ENCODE data around the gene CYB561.

CYB561 gene

GRCh38 chr17:63419398-63419797 lies 26.7 kb downstream of the CYB561 start:
- CTCF ChIA-PET = interaction anchor here (0.5 to 3.1 kb wide), 8 partner anchors 10 to 866 kb away, joined by 3 to 20 read pairs (median 4); no protein-coding TSS in a partner anchor
- Histone ChIP-seq H3K4me1 (ENCODE audit: control insufficient read depth, insufficient read depth, low read length) (no peaks in the 10 kb centered on the region), H3K4me3 (ENCODE audit: low read depth, low read length) (no peak overlapping the region), H3K27ac (ENCODE audit: extremely low read depth, low read depth, low read length) (no peak overlapping the region), H3K36me3 (ENCODE audit: control insufficient read depth in 2 of 2, insufficient read depth in 1 of 2, low read length in 2 of 2) (peaks cover 0 to 54% of the 10 kb centered on the region in 2 experiments; a peak in 1 of 3 replicates), H3K9me3 (ENCODE audit: control insufficient read depth, insufficient read depth, low read depth, low read length) (no peaks in the 10 kb centered on the region)
- POLR2A ChIA-PET = no interaction called here
- TF ChIP-seq ZXDB (tag by site-specific recombination; IDR thresholded peaks at IDR 0.05) = no peak
- no peak for TF ChIP-seq MEIS1 (CRISPR knock-in tag; IDR thresholded peaks at IDR 0.05; ENCODE audit: borderline replicate concordance)
- TF ChIP-seq ZNF560 (tag by site-specific recombination; IDR thresholded peaks at IDR 0.05; ENCODE audit: borderline replicate concordance) = no peak
- no peak for TF ChIP-seq ZNF121 (tag by site-specific recombination; IDR thresholded peaks at IDR 0.05)
- no peak for TF ChIP-seq IKZF3 (tag by site-specific recombination; IDR thresholded peaks at IDR 0.05)
- no peak for TF ChIP-seq PBX3 (CRISPR knock-in tag; IDR thresholded peaks at IDR 0.05)
- TF ChIP-seq, protein P1, sequence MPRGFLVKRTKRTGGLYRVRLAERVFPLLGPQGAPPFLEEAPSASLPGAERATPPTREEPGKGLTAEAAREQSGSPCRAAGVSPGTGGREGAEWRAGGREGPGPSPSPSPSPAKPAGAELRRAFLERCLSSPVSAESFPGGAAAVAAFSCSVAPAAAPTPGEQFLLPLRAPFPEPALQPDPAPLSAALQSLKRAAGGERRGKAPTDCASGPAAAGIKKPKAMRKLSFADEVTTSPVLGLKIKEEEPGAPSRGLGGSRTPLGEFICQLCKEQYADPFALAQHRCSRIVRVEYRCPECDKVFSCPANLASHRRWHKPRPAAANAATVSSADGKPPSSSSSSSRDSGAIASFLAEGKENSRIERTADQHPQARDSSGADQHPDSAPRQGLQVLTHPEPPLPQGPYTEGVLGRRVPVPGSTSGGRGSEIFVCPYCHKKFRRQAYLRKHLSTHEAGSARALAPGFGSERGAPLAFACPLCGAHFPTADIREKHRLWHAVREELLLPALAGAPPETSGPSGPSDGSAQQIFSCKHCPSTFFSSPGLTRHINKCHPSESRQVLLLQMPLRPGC (tag by site-specific recombination; IDR thresholded peaks at IDR 0.05) = no peak
- TF ChIP-seq MYNN (tag by site-specific recombination; IDR thresholded peaks at IDR 0.05; ENCODE audit: borderline replicate concordance) = no peak
- no peak for TF ChIP-seq ZNF169 (tag by site-specific recombination; IDR thresholded peaks at IDR 0.05)
- TF ChIP-seq PRDM1 (tag by site-specific recombination; IDR thresholded peaks at IDR 0.05) = no peak

DNA sequence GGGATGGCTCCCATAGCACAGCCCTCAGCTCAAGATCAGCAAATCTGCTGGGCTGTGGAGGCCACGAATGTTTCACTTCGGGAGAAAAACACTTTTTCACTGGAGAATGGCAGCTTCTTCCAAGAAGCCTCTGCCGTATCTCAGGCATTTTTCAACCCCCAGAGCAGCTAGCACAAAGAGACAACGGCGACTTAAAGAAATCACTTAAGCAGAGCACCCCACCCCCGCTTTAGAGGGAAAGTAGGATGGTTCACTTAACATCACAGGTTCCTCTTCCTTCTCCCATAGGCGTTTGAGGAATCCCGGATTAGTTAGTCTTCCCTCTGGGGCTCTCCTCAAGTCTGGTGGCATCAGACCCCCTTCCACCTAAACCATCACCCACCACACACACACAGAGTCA lies 27.6 kb downstream of the CYB561 start:
- ChIA-PET POLR2A (no interaction called here), CTCF (interaction anchor here (0.7 to 3.1 kb wide), 5 partner anchors 12 to 454 kb away, joined by 3 to 20 read pairs (median 4); no protein-coding TSS in a partner anchor)
- no peaks in the 10 kb centered on the region for H3K4me1 ChIP-seq (ENCODE audit: control insufficient read depth, insufficient read depth, low read length)
- no peak for TF ChIP-seq ZXDB (tag by site-specific recombination; IDR thresholded peaks at IDR 0.05)
- TF ChIP-seq ZNF692 (tag by site-specific recombination; IDR thresholded peaks at IDR 0.05) = no peak
- TF ChIP-seq ZNF157 (tag by site-specific recombination; IDR thresholded peaks at IDR 0.05) = no peak
- no peak for TF ChIP-seq SETDB1 (IDR thresholded peaks at IDR 0.05; ENCODE audit: insufficient read length, low read length)
- no peak for TF ChIP-seq ZNF423 (tag by site-specific recombination; IDR thresholded peaks at IDR 0.05)
- TF ChIP-seq ZNF600 (tag by site-specific recombination; IDR thresholded peaks at IDR 0.05) = no peak
- TF ChIP-seq ZNF626 (tag by site-specific recombination; IDR thresholded peaks at IDR 0.05) = no peak
- no peak for TF ChIP-seq ZNF202 (tag by site-specific recombination; IDR thresholded peaks at IDR 0.05; ENCODE audit: borderline replicate concordance)
- no peak for TF ChIP-seq ZBTB26 (tag by site-specific recombination; optimal IDR thresholded peaks at IDR 0.05)
- TF ChIP-seq ZNF513 (tag by site-specific recombination; IDR thresholded peaks at IDR 0.05) = no peak
- TF ChIP-seq MZF1 (tag by site-specific recombination; IDR thresholded peaks at IDR 0.05; ENCODE audit: borderline replicate concordance) = no peak
- TF ChIP-seq, protein P2, sequence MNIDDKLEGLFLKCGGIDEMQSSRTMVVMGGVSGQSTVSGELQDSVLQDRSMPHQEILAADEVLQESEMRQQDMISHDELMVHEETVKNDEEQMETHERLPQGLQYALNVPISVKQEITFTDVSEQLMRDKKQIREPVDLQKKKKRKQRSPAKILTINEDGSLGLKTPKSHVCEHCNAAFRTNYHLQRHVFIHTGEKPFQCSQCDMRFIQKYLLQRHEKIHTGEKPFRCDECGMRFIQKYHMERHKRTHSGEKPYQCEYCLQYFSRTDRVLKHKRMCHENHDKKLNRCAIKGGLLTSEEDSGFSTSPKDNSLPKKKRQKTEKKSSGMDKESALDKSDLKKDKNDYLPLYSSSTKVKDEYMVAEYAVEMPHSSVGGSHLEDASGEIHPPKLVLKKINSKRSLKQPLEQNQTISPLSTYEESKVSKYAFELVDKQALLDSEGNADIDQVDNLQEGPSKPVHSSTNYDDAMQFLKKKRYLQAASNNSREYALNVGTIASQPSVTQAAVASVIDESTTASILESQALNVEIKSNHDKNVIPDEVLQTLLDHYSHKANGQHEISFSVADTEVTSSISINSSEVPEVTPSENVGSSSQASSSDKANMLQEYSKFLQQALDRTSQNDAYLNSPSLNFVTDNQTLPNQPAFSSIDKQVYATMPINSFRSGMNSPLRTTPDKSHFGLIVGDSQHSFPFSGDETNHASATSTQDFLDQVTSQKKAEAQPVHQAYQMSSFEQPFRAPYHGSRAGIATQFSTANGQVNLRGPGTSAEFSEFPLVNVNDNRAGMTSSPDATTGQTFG (tag by site-specific recombination; IDR thresholded peaks at IDR 0.05; ENCODE audit: borderline replicate concordance) = no peak
- no peak overlapping the region for H3K4me3 ChIP-seq (ENCODE audit: low read depth, low read length)
- H3K9me3 ChIP-seq (ENCODE audit: control insufficient read depth, insufficient read depth, low read depth, low read length) = no peaks in the 10 kb centered on the region
- peaks cover 0 to 63% of the 10 kb centered on the region in 2 experiments; a peak in 1 of 3 replicates for H3K36me3 ChIP-seq (ENCODE audit: control insufficient read depth in 2 of 2, insufficient read depth in 1 of 2, low read length in 2 of 2)
- no peak overlapping the region for H3K27ac ChIP-seq (ENCODE audit: extremely low read depth, low read depth, low read length)
